Retinal pigment epithelial cell (primary cell): ENCODE measurements around the gene DXO.

Experiments
- DNase-seq: peaks from one replicate; pipeline ENCODE4 v3.0.0-alpha.2; 2010; ENCODE audit warnings: low read depth
- H3K4me3 ChIP-seq: 2 replicates; pipeline ENCODE4 v1.5.1; 2011; ENCODE audit warnings: mild to moderate bottlenecking, low read length, control low read depth, moderate library complexity
- TF ChIP-seq, protein P1 (sequence below): conservative IDR thresholded peaks from 2 replicates; pipeline ENCODE4 v1.5.1; 2011; ENCODE audit warnings: low read depth, low read length, control low read depth, inconsistent platforms

The DXO gene

GRCh38 chr6:31971279-31971992, 502 bp downstream of the DXO start:
- H3K4me3 ChIP-seq, result peak overlapping the region; percentile 91
- no peak for DNase-seq
- TF ChIP-seq, protein P1, sequence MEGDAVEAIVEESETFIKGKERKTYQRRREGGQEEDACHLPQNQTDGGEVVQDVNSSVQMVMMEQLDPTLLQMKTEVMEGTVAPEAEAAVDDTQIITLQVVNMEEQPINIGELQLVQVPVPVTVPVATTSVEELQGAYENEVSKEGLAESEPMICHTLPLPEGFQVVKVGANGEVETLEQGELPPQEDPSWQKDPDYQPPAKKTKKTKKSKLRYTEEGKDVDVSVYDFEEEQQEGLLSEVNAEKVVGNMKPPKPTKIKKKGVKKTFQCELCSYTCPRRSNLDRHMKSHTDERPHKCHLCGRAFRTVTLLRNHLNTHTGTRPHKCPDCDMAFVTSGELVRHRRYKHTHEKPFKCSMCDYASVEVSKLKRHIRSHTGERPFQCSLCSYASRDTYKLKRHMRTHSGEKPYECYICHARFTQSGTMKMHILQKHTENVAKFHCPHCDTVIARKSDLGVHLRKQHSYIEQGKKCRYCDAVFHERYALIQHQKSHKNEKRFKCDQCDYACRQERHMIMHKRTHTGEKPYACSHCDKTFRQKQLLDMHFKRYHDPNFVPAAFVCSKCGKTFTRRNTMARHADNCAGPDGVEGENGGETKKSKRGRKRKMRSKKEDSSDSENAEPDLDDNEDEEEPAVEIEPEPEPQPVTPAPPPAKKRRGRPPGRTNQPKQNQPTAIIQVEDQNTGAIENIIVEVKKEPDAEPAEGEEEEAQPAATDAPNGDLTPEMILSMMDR, result no peak

GRCh38 chr6:31970604-31971271, 1.2 kb downstream of the DXO start:
- DNase-seq, result no peak
- TF ChIP-seq, protein P1, result no peak
- peak overlapping the region; percentile 91 for H3K4me3 ChIP-seq

DNA sequence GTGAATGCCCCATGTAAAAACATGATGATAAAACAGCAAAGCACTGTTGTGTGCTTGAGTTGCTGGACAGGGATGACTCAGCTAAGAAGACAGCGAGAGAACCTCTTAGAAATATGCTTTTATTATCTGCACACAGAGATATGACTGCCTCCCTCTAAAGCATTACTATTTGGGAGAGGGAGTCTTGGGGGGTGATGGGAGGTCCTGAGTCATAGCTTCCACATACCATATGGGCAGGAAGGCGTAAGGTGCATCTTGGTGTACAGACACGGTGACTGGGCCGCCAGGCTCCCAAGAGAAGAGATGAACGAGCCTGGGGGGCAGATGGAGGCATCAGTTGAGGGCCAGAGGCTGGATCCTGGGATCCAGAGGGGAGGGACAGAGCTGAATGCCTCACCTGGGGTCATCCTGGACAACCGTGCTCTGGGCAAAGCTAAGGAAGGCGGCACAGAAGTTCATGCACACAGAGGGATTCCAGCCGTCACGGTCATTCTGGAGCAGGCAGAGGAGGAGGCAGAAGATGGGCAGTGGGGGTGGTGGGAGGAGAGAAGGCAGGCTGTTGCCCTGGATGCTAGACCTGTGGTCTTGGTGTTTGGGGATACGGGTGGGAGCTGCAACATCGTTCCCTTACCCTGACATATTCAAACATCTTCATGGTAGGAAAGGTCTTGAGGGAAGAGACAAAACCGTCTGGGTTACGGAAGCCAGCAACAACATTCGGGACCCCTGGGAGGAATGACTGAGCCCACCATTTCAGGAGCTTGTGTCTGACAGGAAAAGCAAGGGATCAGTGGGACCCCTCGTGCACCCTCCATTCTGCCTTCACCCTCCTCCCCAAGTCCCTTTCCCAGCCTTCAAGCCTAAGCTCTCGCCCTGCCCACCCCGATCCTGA, 2.0 kb downstream of the DXO start:
- H3K4me3 ChIP-seq, result peak overlapping the region; percentile 91
- TF ChIP-seq, protein P1, result no peak
- DNase-seq, result no peak

GRCh38 chr6:31968791-31969711, 2.9 kb downstream of the DXO start:
- no peak for DNase-seq
- TF ChIP-seq, protein P1, result no peak
- no peak overlapping the region for H3K4me3 ChIP-seq

- no peak for DNase-seq
- no peak overlapping the region for H3K4me3 ChIP-seq
- TF ChIP-seq, protein P1, result no peak
These were observed 3.6 kb downstream of the DXO start for GRCh38 chr6:31968326-31968725.

- TF ChIP-seq, protein P1, result no peak
- no peak overlapping the region for H3K4me3 ChIP-seq
- no peak for DNase-seq
These were observed 4.0 kb downstream of the DXO start for GRCh38 chr6:31967926-31968320.
